H1 (cell line): ENCODE data around the gene SPINT2. TPM values are rescaled to one million over a fixed set of nuclear protein-coding genes. Genes with fewer than 3 reads are reported as not detected.

Source experiments
- CTCF ChIA-PET: fragments of 300-600 bp; sonication (Branson Sonifier 250); formaldehyde crosslinking; loops from one replicate; lab custom pipeline; 2021; ENCODE audit not compliant: partially characterized antibody; lab: Charles Lee
- POLR2A ChIA-PET: fragments of 300-600 bp; sonication (Branson Sonifier 250); formaldehyde crosslinking; loops from one replicate; lab custom pipeline; 2021; ENCODE audit warnings: inconsistent platforms; ENCODE audit not compliant: partially characterized antibody; lab: Charles Lee
- DNase-seq, 2 experiments: peaks; one replicate each; pipeline versions ENCODE4 v3.0.0 to v3.0.0-alpha.2; 2010 to 2022; ENCODE audit warnings: low spot score in 2 of 2, low read depth in 1 of 2, mixed read lengths in 1 of 2
- FAIRE-seq: peaks from 2 replicates; lab custom pipeline; 2011; peaks lifted over from hg19 to GRCh38; lab: Jason Lieb, UNC
- H2AFZ ChIP-seq: 2 replicates; pipeline ENCODE4 v1.8.1; 2012; ENCODE audit warnings: low read length, inconsistent platforms
- H2AK5ac ChIP-seq: 2 replicates; pipeline ENCODE4 v1.6.1; 2013; ENCODE audit warnings: low read depth, low read length
- H2BK120ac ChIP-seq: replicated peaks from 2 replicates; pipeline ENCODE3; 2013; ENCODE audit warnings: low read depth, low read length, inconsistent platforms
- H2BK12ac ChIP-seq: 2 replicates; pipeline ENCODE4 v1.6.1; 2013; ENCODE audit warnings: low read depth, low read length
- H2BK15ac ChIP-seq: 2 replicates; pipeline ENCODE4 v1.6.1; 2013; ENCODE audit warnings: low read length
- H2BK20ac ChIP-seq: 2 replicates; pipeline ENCODE4 v1.6.1; 2013; ENCODE audit warnings: low read length
- H2BK5ac ChIP-seq: 2 replicates; pipeline ENCODE4 v1.6.1; 2013; ENCODE audit warnings: low read depth, low read length
- H3K14ac ChIP-seq: 2 replicates; pipeline ENCODE4 v1.6.1; 2013; ENCODE audit warnings: inconsistent platforms; ENCODE audit not compliant: insufficient read length
- H3K18ac ChIP-seq: 2 replicates; pipeline ENCODE4 v1.6.1; 2013; ENCODE audit warnings: low read length; ENCODE audit errors: extremely low read depth
- H3K23ac ChIP-seq: 2 replicates; pipeline ENCODE4 v1.6.1; 2013; ENCODE audit warnings: inconsistent platforms; ENCODE audit not compliant: insufficient read length
- H3K23me2 ChIP-seq: 2 replicates; pipeline ENCODE4 v1.6.1; 2013; ENCODE audit warnings: low read depth, low read length
- H3K27ac ChIP-seq: 2 replicates; pipeline ENCODE4 v1.6.1; 2011; ENCODE audit warnings: low read depth, low read length, inconsistent platforms
- H3K27me3 ChIP-seq, 4 experiments: replicated peaks in 1 of 4; 1 replicate in 1 of 4; 2 replicates in 3 of 4; pipeline versions ENCODE4 v1.6.1 to v1.8.1; 2011 to 2013; ENCODE audit warnings: low read length in 3 of 4, mild to moderate bottlenecking in 3 of 4, inconsistent platforms in 2 of 4, mixed read lengths in 2 of 4, moderate library complexity in 1 of 4; ENCODE audit not compliant: control insufficient read depth in 3 of 4, insufficient read depth in 3 of 4; ENCODE audit errors: extremely low read depth in 1 of 4
- H3K36me3 ChIP-seq, 4 experiments: 2 replicates each; pipeline versions ENCODE4 v1.6.1 to v1.8.1; 2011 to 2013; ENCODE audit warnings: mild to moderate bottlenecking in 4 of 4, low read length in 3 of 4, moderate library complexity in 2 of 4, control low read depth in 1 of 4, inconsistent platforms in 1 of 4; ENCODE audit not compliant: insufficient read depth in 4 of 4, control insufficient read depth in 2 of 4
- H3K4ac ChIP-seq: replicated peaks from 2 replicates; pipeline ENCODE3; 2013; ENCODE audit warnings: low read length, low read depth, mixed read lengths, inconsistent platforms; ENCODE audit not compliant: insufficient read length
- H3K4me1 ChIP-seq, 4 experiments: replicated peaks in 1 of 4; 1 replicate in 1 of 4; 2 replicates in 3 of 4; pipeline versions ENCODE4 v1.6.1 to v1.8.1; 2011 to 2013; ENCODE audit warnings: low read length in 3 of 4, inconsistent platforms in 2 of 4, mixed read lengths in 1 of 4; ENCODE audit not compliant: insufficient read depth in 4 of 4, control insufficient read depth in 3 of 4
- H3K4me2 ChIP-seq, 2 experiments: 2 replicates each; pipeline versions ENCODE4 v1.6.1 to v1.8.1; 2011 to 2013; ENCODE audit warnings: low read depth in 2 of 2, low read length in 2 of 2, control low read depth in 1 of 2, inconsistent platforms in 1 of 2, mild to moderate bottlenecking in 1 of 2; ENCODE audit not compliant: insufficient read depth in 1 of 2
- H3K4me3 ChIP-seq, 4 experiments: fragments of 200-600, 300-600 bp in 1 of 4; sonication (generic), shearing (Covaris generic), sonication (Bioruptor Twin) in 1 of 4; 2 replicates each; pipeline versions ENCODE4 v1.5.1 to v1.8.1; 2011 to 2016; ENCODE audit warnings: low read length in 4 of 4, low read depth in 3 of 4, control low read depth in 2 of 4, inconsistent platforms in 2 of 4, mild to moderate bottlenecking in 2 of 4, mixed read lengths in 1 of 4, moderate library complexity in 1 of 4; ENCODE audit not compliant: insufficient read depth in 2 of 4; ENCODE audit errors: extremely low read depth in 1 of 4
- H3K56ac ChIP-seq: replicated peaks from 2 replicates; pipeline ENCODE3; 2013; ENCODE audit warnings: low read depth, mild to moderate bottlenecking, mixed read lengths, low read length, inconsistent platforms; ENCODE audit not compliant: insufficient read length
- H3K79me1 ChIP-seq: 2 replicates; pipeline ENCODE4 v1.6.1; 2013; ENCODE audit warnings: low read depth, low read length, control low read depth
- H3K79me2 ChIP-seq, 2 experiments: 2 replicates each; pipeline versions ENCODE4 v1.6.1 to v1.8.1; 2012 to 2013; ENCODE audit warnings: low read length in 2 of 2, mild to moderate bottlenecking in 2 of 2, inconsistent platforms in 1 of 2; ENCODE audit not compliant: insufficient read depth in 2 of 2, control insufficient read depth in 1 of 2
- H3K9ac ChIP-seq, 4 experiments: replicated peaks in 1 of 4; 1 replicate in 1 of 4; 2 replicates in 3 of 4; pipeline versions ENCODE4 v1.6.1 to v1.8.1; 2011 to 2013; ENCODE audit warnings: low read depth in 3 of 4, low read length in 3 of 4, control low read depth in 2 of 4, mild to moderate bottlenecking in 2 of 4, moderate library complexity in 2 of 4, inconsistent platforms in 1 of 4; ENCODE audit errors: extremely low read depth in 1 of 4
- H3K9me3 ChIP-seq, 2 experiments: 2 replicates each; pipeline versions ENCODE4 v1.6.1 to v1.8.1; 2012 to 2013; ENCODE audit warnings: mild to moderate bottlenecking in 2 of 2, moderate library complexity in 2 of 2, control low read depth in 1 of 2, inconsistent platforms in 1 of 2, low read depth in 1 of 2, low read length in 1 of 2, mixed read lengths in 1 of 2; ENCODE audit not compliant: insufficient read depth in 2 of 2
- H4K20me1 ChIP-seq, 2 experiments: replicated peaks in 1 of 2; 2 replicates each; pipeline versions ENCODE3 to v1.8.1; 2011 to 2013; ENCODE audit warnings: inconsistent platforms in 2 of 2, low read length in 2 of 2, mild to moderate bottlenecking in 1 of 2; ENCODE audit not compliant: insufficient read depth in 2 of 2, control insufficient read depth in 1 of 2
- H4K5ac ChIP-seq: 2 replicates; pipeline ENCODE4 v1.6.1; 2013; ENCODE audit warnings: low read length, low read depth, mixed read lengths, inconsistent platforms; ENCODE audit not compliant: insufficient read length
- H4K8ac ChIP-seq: 2 replicates; pipeline ENCODE4 v1.8.0; 2013; ENCODE audit warnings: mild to moderate bottlenecking, moderate library complexity, low read length, inconsistent platforms; ENCODE audit not compliant: insufficient read depth; ENCODE audit errors: extremely low read depth
- H4K91ac ChIP-seq: replicated peaks from 2 replicates; pipeline ENCODE3; 2013; ENCODE audit warnings: low read length, mixed read lengths, inconsistent platforms; ENCODE audit not compliant: insufficient read length
- WGBS, 2 experiments: shearing (Covaris generic) in 1 of 2; methylation state at CpG; one replicate each; pipeline versions ENCODE4 v1.1.6 to v1.1.7; 2013 to 2015; ENCODE audit warnings: low lambda C conversion rate in 2 of 2, mixed read lengths in 2 of 2, inconsistent platforms in 1 of 2, low coverage in 1 of 2, missing lambda C conversion rate in 1 of 2; ENCODE audit not compliant: insufficient replicate concordance in 2 of 2, insufficient coverage in 1 of 2, insufficient read length in 1 of 2; ENCODE audit errors: extremely low coverage in 1 of 2, missing lambda C conversion rate in 1 of 2; 5-methylcytosine and 5-hydroxymethylcytosine counted together
- polyA plus RNA-seq, 7 experiments: library from polyadenylated mRNA; depleted of rRNA in 3 of 7; stranded (reverse) in 5 of 7; unstranded in 2 of 7; fragments of >200 nt in 5 of 7; fragments of 200-250 nt in 2 of 7; gene quantifications; 1 replicate in 5 of 7; 2 replicates in 1 of 7; 4 replicates in 1 of 7; pipeline versions ENCODE4 v1.2.1 to v1.2.3, GENCODE V29; 2011 to 2013; ENCODE audit warnings: missing spikeins in 2 of 7, mixed read lengths in 2 of 7
- total RNA-seq: library from RNA; stranded (reverse); fragmentation: NEBNext Ultra II Directional; extraction: Animal tissue kit (Norgen Biotek cat#: 25700); gene quantifications from 2 replicates; pipeline ENCODE4 v1.2.1, GENCODE V29; 2021

SPINT2 gene
- total and polyA plus RNA-seq, 2 of the 8 experiments (the other 6 are each of a cell fraction or from before 2014, with no cell fraction given), result 294 to 296 TPM

- Histone ChIP-seq H2AK5ac (no peak overlapping the region), H3K23ac (no peak overlapping the region), H3K79me2 (no peaks in the 10 kb centered on the region), H3K9ac (no peak overlapping the region), H2BK20ac (no peak overlapping the region), H2BK15ac (no peak overlapping the region), H2BK5ac (no peak overlapping the region), H3K4me1 (peaks cover 0 to 5% (median 4%) of the 10 kb centered on the region in 4 experiments; a peak in 5 of 7 replicates), H3K14ac (no peak overlapping the region), H3K4me2 (no peak overlapping the region), H3K23me2 (peaks cover 12% of the 10 kb centered on the region), H4K91ac (no peak overlapping the region), H3K79me1 (no peaks in the 10 kb centered on the region), H3K4ac (no peak overlapping the region), H3K9me3 (no peaks in the 10 kb centered on the region), H3K27me3 (no peaks in the 10 kb centered on the region), H2BK12ac (no peak overlapping the region), H3K56ac (no peak overlapping the region), H2AFZ (no peak overlapping the region), H3K4me3 (no peak overlapping the region), H4K5ac (no peak overlapping the region), H3K18ac (no peak overlapping the region), H3K27ac (no peak overlapping the region), H4K8ac (no peak overlapping the region), H4K20me1 (no peaks in the 10 kb centered on the region), H2BK120ac (no peak overlapping the region), H3K36me3 (no peaks in the 10 kb centered on the region; a peak in 1 of 8 replicates)
- POLR2A ChIA-PET, result interaction anchor here (1.6 kb wide), 1 partner anchor 13 kb away, joined by 7 read pairs; the partner anchor contains the start of gene KCNK6
- no peak for DNase-seq
- 88% methylated on average over 9 of the region's 9 CpGs; no CpG with 5 or more reads in 1 of the 2 experiments for WGBS, 2 experiments
- FAIRE-seq, result no peak
- CTCF ChIA-PET, result interaction anchor here (1.0 to 6.7 kb wide), 5 partner anchors 13 to 100 kb away, joined by 3 to 100 read pairs (median 4); no protein-coding TSS in a partner anchor
Observed at GRCh38 chr19:38333245-38333644, 68.9 kb downstream of the SPINT2 start.
